Endothelial cell (in vitro differentiated cells): ENCODE results near the gene FAM83F. TPM values are rescaled to one million over a fixed set of nuclear protein-coding genes. Genes with fewer than 3 reads are reported as not detected.

Experiments used
- DNase-seq: peaks from one replicate; pipeline ENCODE4 v3.0.0; 2021; ENCODE audit warnings: low spot score
- H3K27ac Mint-ChIP-seq: one replicate; pipeline ENCODE4 v1.8.0; 2021; ENCODE audit warnings: mixed read lengths, inconsistent platforms; ENCODE audit not compliant: unreplicated experiment
- H3K27me3 Mint-ChIP-seq: one replicate; pipeline ENCODE4 v1.8.0; 2021; ENCODE audit warnings: mild to moderate bottlenecking, moderate library complexity, mixed read lengths, inconsistent platforms; ENCODE audit not compliant: unreplicated experiment
- H3K36me3 Mint-ChIP-seq: one replicate; pipeline ENCODE4 v1.8.0; 2021; ENCODE audit warnings: mild to moderate bottlenecking, low read depth, mixed read lengths, inconsistent platforms; ENCODE audit not compliant: unreplicated experiment
- H3K4me1 Mint-ChIP-seq: one replicate; pipeline ENCODE4 v1.8.0; 2021; ENCODE audit warnings: mild to moderate bottlenecking, mixed read lengths, inconsistent platforms; ENCODE audit not compliant: unreplicated experiment
- H3K4me3 Mint-ChIP-seq: one replicate; pipeline ENCODE4 v1.8.0; 2021; ENCODE audit warnings: mild to moderate bottlenecking, mixed read lengths, inconsistent platforms; ENCODE audit not compliant: unreplicated experiment
- H3K9me3 Mint-ChIP-seq: one replicate; pipeline ENCODE4 v1.8.0; 2021; ENCODE audit warnings: mixed read lengths, inconsistent platforms; ENCODE audit not compliant: unreplicated experiment
- CTCF ChIP-seq: fragments of 200-600 bp; sonication (generic); IDR thresholded peaks from one replicate; pipeline ENCODE4 v1.5.0; 2021; ENCODE audit warnings: antibody characterized with exemption; ENCODE audit not compliant: unreplicated experiment
- total RNA-seq: library from RNA; stranded (reverse); fragmentation: NEBNext Ultra II Directional; extraction: Animal tissue kit (Norgen Biotek cat#: 25700); gene quantifications from one replicate; pipeline ENCODE4 v1.2.1, GENCODE V29; 2021; ENCODE audit not compliant: unreplicated experiment

The FAM83F gene
- total RNA-seq, 1 donor from 2014 or later: 3.5 TPM

- H3K9me3 Mint-ChIP-seq: no peaks in the 10 kb centered on the region
- H3K36me3 Mint-ChIP-seq: no peaks in the 10 kb centered on the region
- no peak overlapping the region for H3K27ac Mint-ChIP-seq
- no peak for DNase-seq
- H3K4me1 Mint-ChIP-seq: no peaks in the 10 kb centered on the region
- no peak for TF ChIP-seq CTCF
- H3K27me3 Mint-ChIP-seq: no peaks in the 10 kb centered on the region
- no peak overlapping the region for H3K4me3 Mint-ChIP-seq
Measured at GRCh38 chr22:40020956-40021355, 26.2 kb downstream of the FAM83F start.

- no peak for DNase-seq
- no peaks in the 10 kb centered on the region for H3K9me3 Mint-ChIP-seq
- no peak overlapping the region for H3K4me3 Mint-ChIP-seq
- no peaks in the 10 kb centered on the region for H3K27me3 Mint-ChIP-seq
- H3K36me3 Mint-ChIP-seq: no peaks in the 10 kb centered on the region
- no peak for TF ChIP-seq CTCF
- no peak overlapping the region for H3K27ac Mint-ChIP-seq
- no peaks in the 10 kb centered on the region for H3K4me1 Mint-ChIP-seq
Measured at GRCh38 chr22:40021401-40022000, 26.7 kb downstream of the FAM83F start.

- no peaks in the 10 kb centered on the region for H3K9me3 Mint-ChIP-seq
- no peaks in the 10 kb centered on the region for H3K27me3 Mint-ChIP-seq
- no peaks in the 10 kb centered on the region for H3K36me3 Mint-ChIP-seq
- H3K4me3 Mint-ChIP-seq: no peak overlapping the region
- no peak overlapping the region for H3K27ac Mint-ChIP-seq
- no peak for TF ChIP-seq CTCF
- H3K4me1 Mint-ChIP-seq: no peaks in the 10 kb centered on the region
- DNase-seq: no peak
Measured at GRCh38 chr22:40022536-40023240, 27.9 kb downstream of the FAM83F start.

GRCh38 chr22:40023341-40023841, 28.6 kb downstream of the FAM83F start:
- Mint-ChIP-seq H3K9me3 (no peaks in the 10 kb centered on the region), H3K4me1 (no peaks in the 10 kb centered on the region), H3K4me3 (no peak overlapping the region), H3K27ac (no peak overlapping the region), H3K27me3 (no peaks in the 10 kb centered on the region), H3K36me3 (no peaks in the 10 kb centered on the region)
- no peak for TF ChIP-seq CTCF
- no peak for DNase-seq
